Measurements from ENCODE around the gene CDH8.
"Not testable (repeated sequence)": the region's sequence is repeated elsewhere in the genome, so short reads cannot be mapped to it uniquely, and the experiment has no call there.

GRCh38 chr16:61801217-61801616 is 235.0 kb downstream of the CDH8 start:
- not testable (repeated sequence) for TF ChIP-seq CTCF (IDR thresholded peaks at IDR 0.05); NPAS2 (CRISPR knock-in tag; IDR thresholded peaks at IDR 0.05; ENCODE audit: borderline replicate concordance); MAX (IDR thresholded peaks at IDR 0.05); RCOR1 (IDR thresholded peaks at IDR 0.05; ENCODE audit: low read depth, low read length); RAD21 (conservative IDR thresholded peaks at IDR 0.05 in 1 of 2, IDR thresholded peaks at IDR 0.05 in 1 of 2); CEBPB (IDR thresholded peaks at IDR 0.05); REST (IDR thresholded peaks at IDR 0.05); E2F6 (IDR thresholded peaks at IDR 0.05; ENCODE audit: borderline replicate concordance, low read depth); POLR2A (IDR thresholded peaks at IDR 0.05; ENCODE audit: low read length); EP300 (IDR thresholded peaks at IDR 0.05); RFX5 (IDR thresholded peaks at IDR 0.05); JUN (IDR thresholded peaks at IDR 0.05)
